ENCODE results near the gene MAIP1.

MAIP1 gene

DNA sequence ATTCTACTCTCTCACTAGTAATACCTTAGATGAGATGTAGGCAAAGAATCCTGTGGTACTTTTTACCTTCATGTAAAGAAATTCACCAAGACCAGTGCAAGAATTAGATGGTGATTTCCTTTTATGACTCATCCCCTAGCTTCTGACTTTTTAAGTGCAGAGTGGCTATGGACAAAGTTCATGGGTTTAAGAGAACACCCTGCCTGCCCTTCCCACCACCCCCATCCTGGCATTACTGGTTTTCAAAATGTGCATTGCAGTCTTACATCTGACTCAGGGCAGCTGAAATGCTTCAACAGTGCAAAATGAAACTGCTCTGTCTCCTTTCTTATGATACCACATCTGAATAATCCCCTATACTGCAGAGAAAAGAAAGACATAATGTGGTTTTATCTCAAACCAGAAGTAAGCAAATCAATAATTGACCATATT, 22.6 kb downstream of the MAIP1 start:
- Histone ChIP-seq H3K4me3 (no peak overlapping the region), H3K9me3 (ENCODE audit: low read depth, low read length) (no peaks in the 10 kb centered on the region), H3K36me3 (ENCODE audit: insufficient read depth, low read length) (peaks cover 6% of the 10 kb centered on the region; the same call in 1 of the 2 replicates), H3K9ac (ENCODE audit: insufficient read length) (no peak overlapping the region), H3K27ac (no peak overlapping the region)
- no peak for TF ChIP-seq POLR2AphosphoS5 (IDR thresholded peaks at IDR 0.05; ENCODE audit: borderline replicate concordance, low read depth, low read length)
- TF ChIP-seq EZH2 (IDR thresholded peaks at IDR 0.05) = no peak
- no peak for TF ChIP-seq FOXP2 (optimal IDR thresholded peaks at IDR 0.05; ENCODE audit: control extremely low read depth, extremely low read length, insufficient read depth)
- DNase-seq (ENCODE audit: low read depth, low spot score) = no peak

GRCh38 chr2:199979398-199979797, 24.0 kb downstream of the MAIP1 start:
- no peak overlapping the region for H3K9ac ChIP-seq (ENCODE audit: insufficient read length)

DNA sequence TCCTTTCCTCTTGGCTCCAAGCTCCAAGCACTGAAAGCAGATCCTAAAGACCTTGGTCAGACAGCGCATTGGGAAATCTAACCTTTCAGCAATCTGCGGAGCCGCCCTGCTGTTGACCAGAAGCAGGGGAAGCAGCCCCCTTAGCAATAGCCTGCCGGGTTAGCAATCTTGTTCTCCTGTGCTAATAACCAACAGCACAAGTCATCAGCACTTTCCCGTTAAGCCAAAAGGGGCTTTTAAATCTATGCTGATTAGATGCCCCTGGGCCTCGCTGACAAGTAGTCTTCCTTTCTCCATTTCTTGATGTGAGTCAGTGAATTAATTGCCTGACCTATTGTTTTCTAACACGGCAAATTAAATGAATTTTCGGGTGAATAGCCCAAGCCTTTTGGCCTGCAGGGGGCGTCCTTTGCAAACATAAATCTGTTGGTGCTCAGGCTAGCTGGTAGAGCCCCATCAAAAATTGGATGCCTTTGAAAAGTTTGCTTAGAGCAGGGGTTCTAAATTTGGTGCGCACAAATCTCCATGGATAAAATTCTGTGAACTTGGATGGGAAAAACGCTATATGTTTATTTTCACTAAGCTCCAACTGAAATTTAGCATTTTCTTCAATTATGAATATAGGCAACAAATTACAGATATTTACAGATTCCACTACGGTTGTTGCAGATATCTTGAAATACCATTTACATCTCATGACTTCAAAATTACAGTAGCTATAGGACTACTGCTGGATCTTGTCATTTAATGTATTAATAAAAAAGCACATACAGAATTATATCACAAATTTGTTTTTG, 24.6 kb downstream of the MAIP1 start:
- Histone ChIP-seq H3K9me3 (ENCODE audit: low read depth, low read length) (no peaks in the 10 kb centered on the region), H3K9ac (ENCODE audit: insufficient read length) (no peak overlapping the region), H3K36me3 (ENCODE audit: insufficient read depth, low read length) (no peaks in the 10 kb centered on the region), H3K4me3 (peak overlapping the region; percentile 54), H3K27ac (no peak overlapping the region)
- no peak for TF ChIP-seq EZH2 (IDR thresholded peaks at IDR 0.05)
- TF ChIP-seq FOXP2 (optimal IDR thresholded peaks at IDR 0.05; ENCODE audit: control extremely low read depth, extremely low read length, insufficient read depth) = no peak
- TF ChIP-seq POLR2AphosphoS5 (IDR thresholded peaks at IDR 0.05; ENCODE audit: borderline replicate concordance, low read depth, low read length) = no peak
- no peak for DNase-seq (ENCODE audit: low read depth, low spot score)

More at GRCh38 chr2:199979398-199979797, 24.0 kb downstream of the MAIP1 start:
- Histone ChIP-seq H3K4me3 (no peak overlapping the region), H3K36me3 (ENCODE audit: insufficient read depth, low read length) (peaks cover 4% of the 10 kb centered on the region; the same call in 1 of the 2 replicates), H3K9me3 (ENCODE audit: low read depth, low read length) (no peaks in the 10 kb centered on the region), H3K27ac (no peak overlapping the region)
- no peak for TF ChIP-seq POLR2AphosphoS5 (IDR thresholded peaks at IDR 0.05; ENCODE audit: borderline replicate concordance, low read depth, low read length)
- TF ChIP-seq FOXP2 (optimal IDR thresholded peaks at IDR 0.05; ENCODE audit: control extremely low read depth, extremely low read length, insufficient read depth) = no peak
- TF ChIP-seq EZH2 (IDR thresholded peaks at IDR 0.05) = no peak
- no peak for DNase-seq (ENCODE audit: low read depth, low spot score)

- no peak overlapping the region for H3K27ac ChIP-seq
- no peak for DNase-seq (ENCODE audit: low read depth, low spot score)
- TF ChIP-seq FOXP2 (optimal IDR thresholded peaks at IDR 0.05; ENCODE audit: control extremely low read depth, extremely low read length, insufficient read depth) (no peak), POLR2AphosphoS5 (IDR thresholded peaks at IDR 0.05; ENCODE audit: borderline replicate concordance, low read depth, low read length) (no peak), EZH2 (IDR thresholded peaks at IDR 0.05) (no peak)
- H3K4me3 ChIP-seq = no peak overlapping the region
- H3K36me3 ChIP-seq (ENCODE audit: insufficient read depth, low read length) = no peaks in the 10 kb centered on the region
- no peaks in the 10 kb centered on the region for H3K9me3 ChIP-seq (ENCODE audit: low read depth, low read length)
- no peak overlapping the region for H3K9ac ChIP-seq (ENCODE audit: insufficient read length)
These were observed 26.9 kb downstream of the MAIP1 start for GRCh38 chr2:199982126-199982843.

GRCh38 chr2:199983534-199983933, 28.2 kb downstream of the MAIP1 start:
- no peak for TF ChIP-seq POLR2AphosphoS5 (IDR thresholded peaks at IDR 0.05; ENCODE audit: borderline replicate concordance, low read depth, low read length)
- DNase-seq (ENCODE audit: low read depth, low spot score) = no peak
- H3K36me3 ChIP-seq (ENCODE audit: insufficient read depth, low read length) = no peaks in the 10 kb centered on the region
- no peak overlapping the region for H3K4me3 ChIP-seq
- H3K27ac ChIP-seq = no peak overlapping the region
- H3K9me3 ChIP-seq (ENCODE audit: low read depth, low read length) = no peaks in the 10 kb centered on the region
- H3K9ac ChIP-seq (ENCODE audit: insufficient read length) = no peak overlapping the region

GRCh38 chr2:199984159-199984558, 28.8 kb downstream of the MAIP1 start:
- Histone ChIP-seq H3K4me3 (no peak overlapping the region), H3K36me3 (ENCODE audit: insufficient read depth, low read length) (no peaks in the 10 kb centered on the region), H3K9me3 (ENCODE audit: low read depth, low read length) (no peaks in the 10 kb centered on the region), H3K9ac (ENCODE audit: insufficient read length) (no peak overlapping the region), H3K27ac (no peak overlapping the region)
- DNase-seq (ENCODE audit: low read depth, low spot score) = no peak
- no peak for TF ChIP-seq EZH2 (IDR thresholded peaks at IDR 0.05)
- no peak for TF ChIP-seq FOXP2 (optimal IDR thresholded peaks at IDR 0.05; ENCODE audit: control extremely low read depth, extremely low read length, insufficient read depth)
- TF ChIP-seq POLR2AphosphoS5 (IDR thresholded peaks at IDR 0.05; ENCODE audit: borderline replicate concordance, low read depth, low read length) = no peak

GRCh38 chr2:199984755-199985154, 29.4 kb downstream of the MAIP1 start:
- H3K27ac ChIP-seq = no peak overlapping the region
- no peak for DNase-seq (ENCODE audit: low read depth, low spot score)
- H3K9ac ChIP-seq (ENCODE audit: insufficient read length) = no peak overlapping the region
- no peaks in the 10 kb centered on the region for H3K36me3 ChIP-seq (ENCODE audit: insufficient read depth, low read length)
- no peak overlapping the region for H3K4me3 ChIP-seq
- no peaks in the 10 kb centered on the region for H3K9me3 ChIP-seq (ENCODE audit: low read depth, low read length)
- TF ChIP-seq POLR2AphosphoS5 (IDR thresholded peaks at IDR 0.05; ENCODE audit: borderline replicate concordance, low read depth, low read length) (no peak), FOXP2 (optimal IDR thresholded peaks at IDR 0.05; ENCODE audit: control extremely low read depth, extremely low read length, insufficient read depth) (no peak), EZH2 (IDR thresholded peaks at IDR 0.05) (no peak)

GRCh38 chr2:199985625-199986207, 30.3 kb downstream of the MAIP1 start:
- peak; percentile 77 for DNase-seq (ENCODE audit: low read depth, low spot score)

More at GRCh38 chr2:199985625-199986207, 30.3 kb downstream of the MAIP1 start:
- TF ChIP-seq FOXP2 (optimal IDR thresholded peaks at IDR 0.05; ENCODE audit: control extremely low read depth, extremely low read length, insufficient read depth) = no peak
- no peak for TF ChIP-seq POLR2AphosphoS5 (IDR thresholded peaks at IDR 0.05; ENCODE audit: borderline replicate concordance, low read depth, low read length)
- no peak for TF ChIP-seq EZH2 (IDR thresholded peaks at IDR 0.05)
- Histone ChIP-seq H3K9ac (ENCODE audit: insufficient read length) (peak overlapping the region; percentile 26), H3K36me3 (ENCODE audit: insufficient read depth, low read length) (no peaks in the 10 kb centered on the region), H3K4me3 (no peak overlapping the region), H3K9me3 (ENCODE audit: low read depth, low read length) (no peaks in the 10 kb centered on the region), H3K27ac (no peak overlapping the region)

All from SK-N-MC (cell line).